Naive thymus-derived CD4-positive, alpha-beta T cell (primary cell): ENCODE measurements around the gene CDK5RAP2. TPM values are rescaled to one million over a fixed set of nuclear protein-coding genes. Genes with fewer than 3 reads are reported as not detected.

Experiments used
- ATAC-seq: fragments of 150-1000 bp; cut with Tn5 transposase; 2 replicates; pipeline ENCODE4 v1.10.0; 2021; ENCODE audit warnings: mild to moderate bottlenecking, moderate library complexity
- CTCF ChIA-PET: fragments of 350-600 bp; sonication (Branson Sonifier 250); formaldehyde crosslinking; loops from one replicate; lab custom pipeline; 2021; ENCODE audit warnings: antibody characterized with exemption; lab: Charles Lee
- POLR2A ChIA-PET: fragments of 350-600 bp; sonication (Branson Sonifier 250); formaldehyde crosslinking; loops from one replicate; lab custom pipeline; 2021; ENCODE audit warnings: antibody characterized with exemption, inconsistent platforms; lab: Charles Lee
- DNase-seq, 9 donors: peaks; one replicate each; pipeline versions ENCODE4 v3.0.0 to v3.0.0-alpha.2; 2020 to 2022; ENCODE audit warnings: mixed read lengths in 1 of 9
- H3K27ac ChIP-seq: one replicate; pipeline ENCODE4 v1.7.0; 2013; ENCODE audit warnings: mild to moderate bottlenecking, low read depth, low read length, moderate library complexity
- H3K27me3 ChIP-seq, 2 donors: one replicate each; pipeline ENCODE4 v1.7.0; 2013; ENCODE audit warnings: low read length in 2 of 2, mild to moderate bottlenecking in 2 of 2, moderate library complexity in 2 of 2; ENCODE audit not compliant: control insufficient read depth in 2 of 2, insufficient read depth in 2 of 2
- H3K36me3 ChIP-seq, 3 experiments: 1 replicate in 2 of 3; 2 replicates in 1 of 3; pipeline ENCODE4 v1.7.0; 2013; ENCODE audit warnings: low read length in 3 of 3, mild to moderate bottlenecking in 3 of 3, moderate library complexity in 1 of 3; ENCODE audit not compliant: insufficient read depth in 3 of 3, control insufficient read depth in 2 of 3
- H3K4me1 ChIP-seq, 2 donors: one replicate each; pipeline ENCODE4 v1.7.0; 2013; ENCODE audit warnings: low read length in 2 of 2, mild to moderate bottlenecking in 2 of 2, moderate library complexity in 1 of 2; ENCODE audit not compliant: control insufficient read depth in 2 of 2, insufficient read depth in 2 of 2
- H3K4me3 ChIP-seq: 2 replicates; pipeline ENCODE4 v1.7.0; 2013; ENCODE audit warnings: mild to moderate bottlenecking, low read length
- H3K9me3 ChIP-seq, 3 experiments: 1 replicate in 2 of 3; 2 replicates in 1 of 3; pipeline ENCODE4 v1.7.0; 2013; ENCODE audit warnings: low read length in 3 of 3; ENCODE audit not compliant: control insufficient read depth in 2 of 3
- H3K27ac Mint-ChIP-seq, 9 donors: one replicate each; pipeline ENCODE4 v1.8.0; 2020 to 2022; ENCODE audit warnings: mixed read lengths in 9 of 9, mild to moderate bottlenecking in 8 of 9, moderate library complexity in 5 of 9, inconsistent platforms in 2 of 9
- H3K27me3 Mint-ChIP-seq, 5 donors: one replicate each; pipeline ENCODE4 v1.8.0; 2021 to 2022; ENCODE audit warnings: mixed read lengths in 5 of 5, mild to moderate bottlenecking in 1 of 5
- H3K36me3 Mint-ChIP-seq, 5 donors: one replicate each; pipeline ENCODE4 v1.8.0; 2020 to 2022; ENCODE audit warnings: mixed read lengths in 5 of 5, mild to moderate bottlenecking in 3 of 5, inconsistent platforms in 1 of 5
- H3K4me1 Mint-ChIP-seq, 7 donors: one replicate each; pipeline ENCODE4 v1.8.0; 2020 to 2022; ENCODE audit warnings: mixed read lengths in 7 of 7, mild to moderate bottlenecking in 3 of 7, inconsistent platforms in 1 of 7
- H3K4me3 Mint-ChIP-seq, 10 donors: one replicate each; pipeline ENCODE4 v1.8.0; 2020 to 2022; ENCODE audit warnings: mild to moderate bottlenecking in 10 of 10, mixed read lengths in 10 of 10, moderate library complexity in 6 of 10, inconsistent platforms in 2 of 10
- H3K9me3 Mint-ChIP-seq, 11 donors: one replicate each; pipeline ENCODE4 v1.8.0; 2020 to 2022; ENCODE audit warnings: mixed read lengths in 11 of 11, mild to moderate bottlenecking in 4 of 11, inconsistent platforms in 1 of 11, moderate library complexity in 1 of 11
- intact Hi-C, 2 donors: fragments of 100-400 bp; cut with micrococcal nuclease; formaldehyde crosslinking; loops; one replicate each; pipeline ENCODE4 v1.15.1; 2023
- polyA plus RNA-seq, 2 donors: library from polyadenylated mRNA; unstranded; fragments of 300-500 nt; fragmentation: Illumina TruSeq; gene quantifications; one replicate each; pipeline ENCODE4 v1.2.3, GENCODE V29; 2021
- total RNA-seq, 6 experiments: library from RNA in 5 of 6; stranded (reverse) in 5 of 6; gene quantifications; 1 replicate in 5 of 6; 2 replicates in 1 of 6; pipeline ENCODE4 v1.2.3 and lab custom pipeline; 2021 to 2026

The CDK5RAP2 gene
- total and polyA plus RNA-seq, 7 experiments from 2014 or later: 23.7 to 98.1 (median 66.7) TPM

DNA sequence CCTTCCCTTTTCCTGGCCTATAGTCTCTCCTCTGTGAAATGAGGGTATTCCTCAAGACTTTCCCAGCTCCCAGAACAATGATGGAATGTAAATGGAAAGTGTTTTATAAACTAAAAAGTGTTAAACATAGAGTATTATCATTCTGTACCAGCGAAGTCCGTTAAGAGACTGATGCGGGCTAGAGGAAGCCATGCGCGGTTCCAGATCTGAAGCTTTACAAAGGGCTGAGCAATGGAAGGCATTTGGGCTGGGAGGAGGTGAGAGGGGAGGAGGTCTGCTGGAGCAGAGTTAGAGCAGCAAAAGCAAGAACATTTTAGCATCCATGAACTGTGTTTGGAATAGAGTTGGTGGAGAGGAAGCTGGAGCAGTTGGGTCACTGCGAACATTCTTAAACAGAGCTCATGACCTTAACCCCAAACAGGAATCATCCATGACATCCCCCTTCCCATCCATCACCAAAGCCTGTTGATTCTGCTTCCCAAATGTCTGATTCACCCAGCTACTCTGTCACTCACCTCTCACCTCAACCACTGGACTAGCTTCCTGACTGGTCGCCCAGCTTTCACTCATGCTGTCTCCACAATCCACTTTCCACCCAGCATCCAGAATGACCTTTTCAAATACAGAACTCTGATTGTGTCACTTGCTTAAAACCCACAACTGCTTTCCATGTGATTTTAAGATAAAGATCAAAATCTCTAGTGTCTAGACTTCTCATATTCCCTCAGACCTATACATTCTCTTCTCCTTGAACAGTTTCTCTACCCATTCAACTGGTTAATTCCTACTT is 37.1 kb downstream of the CDK5RAP2 start:
- H3K4me1 ChIP-seq: no peaks in the 10 kb centered on the region
- H3K9me3 ChIP-seq: no peaks in the 10 kb centered on the region
- ChIA-PET POLR2A (interaction anchor here (0.6 kb wide), 1 partner anchor 18 kb away, joined by 3 read pairs; no protein-coding TSS in a partner anchor), CTCF (interaction anchor here (0.7 to 1.5 kb wide), 2 partner anchors 11 to 14 kb away, joined by 3 to 4 read pairs; no protein-coding TSS in a partner anchor)
- ATAC-seq: no peak
- DNase-seq: no peak
- Mint-ChIP-seq H3K4me3 (no peak overlapping the region), H3K9me3 (peaks cover 0 to 2% (median 0%) of the 10 kb centered on the region in 11 donors), H3K27me3 (no peaks in the 10 kb centered on the region), H3K4me1 (peaks cover 0 to 13% (median 0%) of the 10 kb centered on the region in 7 donors), H3K36me3 (peaks cover 3 to 73% (median 42%) of the 10 kb centered on the region in 5 donors), H3K27ac (peak overlapping the region in 1 of 9 donors; percentile 67)
- H3K36me3 ChIP-seq: peaks cover 0 to 76% (median 17%) of the 10 kb centered on the region in 3 experiments
- no peaks in the 10 kb centered on the region for H3K27me3 ChIP-seq
- intact Hi-C loops: no loop called here
- no peak overlapping the region for H3K27ac ChIP-seq
- no peak overlapping the region for H3K4me3 ChIP-seq

DNA sequence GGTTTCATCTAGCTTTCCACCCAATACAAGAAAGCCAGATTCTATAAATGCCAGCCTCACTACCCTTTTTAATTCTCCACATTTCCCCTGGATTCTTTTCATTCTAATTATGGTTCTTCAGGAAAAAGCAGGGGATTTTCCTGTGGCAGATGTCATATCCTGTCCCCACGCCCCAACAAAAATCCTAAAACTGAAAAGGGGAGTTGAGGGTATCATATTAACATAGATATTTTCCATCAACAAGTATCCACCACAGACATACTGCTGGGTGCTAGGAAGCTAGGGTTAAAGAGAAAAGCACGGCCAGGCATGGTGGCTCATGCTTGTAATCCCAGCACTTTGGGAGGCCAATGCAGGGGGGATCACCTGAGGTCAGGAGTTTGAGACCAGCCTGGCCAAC is 38.0 kb downstream of the CDK5RAP2 start:
- H3K4me1 ChIP-seq: no peaks in the 10 kb centered on the region
- H3K4me3 Mint-ChIP-seq: no peak overlapping the region
- H3K27me3 Mint-ChIP-seq: no peaks in the 10 kb centered on the region
- H3K27ac ChIP-seq: no peak overlapping the region
- peaks cover 8 to 77% (median 49%) of the 10 kb centered on the region in 5 donors for H3K36me3 Mint-ChIP-seq
- DNase-seq: no peak
- peaks cover 0 to 79% (median 14%) of the 10 kb centered on the region in 3 experiments for H3K36me3 ChIP-seq
- peaks cover 0 to 2% (median 0%) of the 10 kb centered on the region in 11 donors for H3K9me3 Mint-ChIP-seq
- intact Hi-C loops: no loop called here
- CTCF ChIA-PET: no interaction called here
- no peak overlapping the region for H3K4me3 ChIP-seq
- no peaks in the 10 kb centered on the region for H3K27me3 ChIP-seq
- POLR2A ChIA-PET: no interaction called here
- H3K27ac Mint-ChIP-seq: no peak overlapping the region
- ATAC-seq: no peak
- no peaks in the 10 kb centered on the region for H3K9me3 ChIP-seq
- peaks cover 0 to 11% (median 0%) of the 10 kb centered on the region in 7 donors for H3K4me1 Mint-ChIP-seq

GRCh38 chr9:120539951-120540350 is 40.0 kb downstream of the CDK5RAP2 start:
- intact Hi-C loops: no loop called here
- ATAC-seq: no peak
- H3K4me3 ChIP-seq: no peak overlapping the region
- DNase-seq: no peak
- Mint-ChIP-seq H3K36me3 (peaks cover 14 to 85% (median 58%) of the 10 kb centered on the region in 5 donors), H3K27me3 (no peaks in the 10 kb centered on the region), H3K4me1 (peaks cover 0 to 11% (median 0%) of the 10 kb centered on the region in 7 donors), H3K9me3 (peaks cover 0 to 2% (median 0%) of the 10 kb centered on the region in 11 donors), H3K4me3 (no peak overlapping the region), H3K27ac (no peak overlapping the region)
- ChIA-PET CTCF (no interaction called here), POLR2A (no interaction called here)
- H3K4me1 ChIP-seq: no peaks in the 10 kb centered on the region
- no peak overlapping the region for H3K27ac ChIP-seq
- H3K9me3 ChIP-seq: no peaks in the 10 kb centered on the region
- H3K27me3 ChIP-seq: no peaks in the 10 kb centered on the region
- H3K36me3 ChIP-seq: peaks cover 4 to 81% (median 15%) of the 10 kb centered on the region in 3 experiments

GRCh38 chr9:120538339-120538738 is 41.6 kb downstream of the CDK5RAP2 start:
- intact Hi-C loops: no loop called here
- Histone ChIP-seq H3K9me3 (no peaks in the 10 kb centered on the region), H3K4me3 (no peak overlapping the region), H3K4me1 (no peaks in the 10 kb centered on the region), H3K36me3 (peaks cover 4 to 81% (median 10%) of the 10 kb centered on the region in 3 experiments), H3K27me3 (no peaks in the 10 kb centered on the region), H3K27ac (no peak overlapping the region)
- ATAC-seq (no peak), DNase-seq (no peak)
- CTCF ChIA-PET: no interaction called here
- Mint-ChIP-seq H3K4me3 (no peak overlapping the region), H3K4me1 (peaks cover 0 to 11% (median 0%) of the 10 kb centered on the region in 7 donors), H3K27ac (peak overlapping the region in 1 of 9 donors; percentile 60), H3K36me3 (peaks cover 20 to 85% (median 59%) of the 10 kb centered on the region in 5 donors), H3K27me3 (no peaks in the 10 kb centered on the region), H3K9me3 (peaks cover 0 to 2% (median 0%) of the 10 kb centered on the region in 11 donors)
- POLR2A ChIA-PET: interaction anchor here (0.7 kb wide), 1 partner anchor 1569 kb away, joined by 3 read pairs; no protein-coding TSS in a partner anchor

DNA sequence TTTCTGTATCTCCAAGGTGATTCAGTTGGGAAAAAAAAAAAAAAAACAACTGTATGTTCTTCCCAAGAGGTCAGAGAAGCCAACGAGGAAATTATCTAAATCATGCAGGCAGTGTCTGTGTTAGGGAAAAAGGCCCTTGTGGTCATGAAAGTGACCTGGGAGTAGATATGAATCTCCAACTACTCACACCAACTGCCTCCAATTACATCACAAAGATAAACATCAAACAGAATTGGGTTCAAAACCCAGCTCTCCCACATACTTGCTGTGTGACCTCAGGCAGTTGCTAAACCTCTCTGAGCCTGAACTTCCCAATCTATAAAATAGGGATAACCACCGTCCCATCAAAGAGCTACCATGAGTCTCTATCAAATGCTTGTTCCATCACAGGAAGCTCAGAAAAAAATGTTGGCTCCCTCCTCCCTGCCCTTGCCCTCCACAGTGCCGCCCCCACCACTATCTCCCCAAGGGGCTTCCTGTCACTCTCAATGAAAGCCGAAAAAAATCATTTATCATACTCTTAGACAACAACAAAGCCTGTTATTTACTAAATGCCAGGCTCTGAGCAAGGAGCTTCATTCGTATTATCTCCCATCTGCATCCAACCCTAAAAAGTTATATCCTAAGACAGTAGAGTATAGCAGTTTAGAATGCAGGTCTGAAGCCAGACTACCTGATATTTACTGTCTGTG is 42.9 kb downstream of the CDK5RAP2 start:
- Mint-ChIP-seq H3K9me3 (peaks cover 0 to 2% (median 0%) of the 10 kb centered on the region in 11 donors), H3K27me3 (no peaks in the 10 kb centered on the region), H3K4me1 (peaks cover 0 to 20% (median 4%) of the 10 kb centered on the region in 7 donors), H3K4me3 (no peak overlapping the region), H3K27ac (peak overlapping the region in 2 of 9 donors; percentile 15 to 64), H3K36me3 (peaks cover 23 to 88% (median 64%) of the 10 kb centered on the region in 5 donors)
- no peaks in the 10 kb centered on the region for H3K27me3 ChIP-seq
- intact Hi-C loops: no loop called here
- H3K27ac ChIP-seq: no peak overlapping the region
- no peaks in the 10 kb centered on the region for H3K9me3 ChIP-seq
- no peak overlapping the region for H3K4me3 ChIP-seq
- no peaks in the 10 kb centered on the region for H3K4me1 ChIP-seq
- ChIA-PET CTCF (no interaction called here), POLR2A (no interaction called here)
- H3K36me3 ChIP-seq: peaks cover 4 to 84% (median 17%) of the 10 kb centered on the region in 3 experiments
- no peak for DNase-seq
- no peak for ATAC-seq

- Histone ChIP-seq H3K4me1 (no peaks in the 10 kb centered on the region), H3K36me3 (peaks cover 4 to 89% (median 17%) of the 10 kb centered on the region in 3 experiments), H3K27ac (no peak overlapping the region), H3K27me3 (no peaks in the 10 kb centered on the region), H3K9me3 (no peaks in the 10 kb centered on the region), H3K4me3 (no peak overlapping the region)
- Mint-ChIP-seq H3K9me3 (peaks cover 0 to 2% (median 0%) of the 10 kb centered on the region in 11 donors), H3K36me3 (peaks cover 26 to 91% (median 65%) of the 10 kb centered on the region in 5 donors), H3K27ac (no peak overlapping the region), H3K27me3 (no peaks in the 10 kb centered on the region), H3K4me3 (no peak overlapping the region), H3K4me1 (peaks cover 0 to 20% (median 4%) of the 10 kb centered on the region in 7 donors)
- intact Hi-C loops: no loop called here
- DNase-seq: no peak
- ChIA-PET POLR2A (interaction anchor here (0.7 kb wide), 1 partner anchor 150 kb away, joined by 3 read pairs; no protein-coding TSS in a partner anchor), CTCF (no interaction called here)
- ATAC-seq: no peak
These were observed 43.9 kb downstream of the CDK5RAP2 start for GRCh38 chr9:120536094-120536493.
